Fibroblast of pulmonary artery (primary cell): ENCODE measurements around the gene BCL10.
"Not testable (repeated sequence)": the region's sequence is repeated elsewhere in the genome, so short reads cannot be mapped to it uniquely, and the experiment has no call there.

Experiments
- DNase-seq: peaks from one replicate; pipeline ENCODE4 v3.0.0-alpha.2; 2010; ENCODE audit warnings: low read depth
- H3K4me3 ChIP-seq: replicated peaks from 2 replicates; pipeline ENCODE4 v1.5.1; 2011; ENCODE audit warnings: low read depth, mild to moderate bottlenecking, control low read depth, low read length, moderate library complexity
- CTCF ChIP-seq: IDR thresholded peaks from 2 replicates; pipeline ENCODE4 v1.5.1; 2011; ENCODE audit warnings: mild to moderate bottlenecking, control low read depth, low read length, inconsistent platforms; ENCODE audit errors: missing control alignments

The BCL10 gene

GRCh38 chr1:85258536-85259117, 17.8 kb downstream of the BCL10 start:
- no peak for TF ChIP-seq CTCF
- peak; percentile 39 for DNase-seq
- peak overlapping the region; percentile 82 for H3K4me3 ChIP-seq

- DNase-seq, H3K4me3 ChIP-seq: not testable (repeated sequence)
Observed at GRCh38 chr1:85249042-85249441, 27.4 kb downstream of the BCL10 start.

- H3K4me3 ChIP-seq: no peak overlapping the region
- TF ChIP-seq CTCF: no peak
- no peak for DNase-seq
Observed at GRCh38 chr1:85245891-85246290, 30.5 kb downstream of the BCL10 start.

GRCh38 chr1:85245456-85245855, 31.0 kb downstream of the BCL10 start:
- H3K4me3 ChIP-seq: no peak overlapping the region
- DNase-seq: peak; percentile 11
- no peak for TF ChIP-seq CTCF

GRCh38 chr1:85244271-85245061, 32.0 kb downstream of the BCL10 start:
- TF ChIP-seq CTCF: no peak
- DNase-seq: peak; percentile 52
- H3K4me3 ChIP-seq: no peak overlapping the region

GRCh38 chr1:85243372-85243771, 33.1 kb downstream of the BCL10 start:
- H3K4me3 ChIP-seq: no peak overlapping the region
- DNase-seq: no peak
- TF ChIP-seq CTCF: no peak

GRCh38 chr1:85240643-85241042, 35.8 kb downstream of the BCL10 start:
- TF ChIP-seq CTCF: no peak
- DNase-seq: peak; percentile 28
- no peak overlapping the region for H3K4me3 ChIP-seq
